Progenitor cell of endocrine pancreas (in vitro differentiated cells): ENCODE results near the gene ECI1. TPM values are rescaled to one million over a fixed set of nuclear protein-coding genes. Genes with fewer than 3 reads are reported as not detected.

Source experiments
- DNase-seq: peaks from one replicate; pipeline ENCODE4 v3.0.0; 2021; ENCODE audit warnings: low spot score; ENCODE audit not compliant: unreplicated experiment
- H3K27ac Mint-ChIP-seq: 2 replicates; pipeline ENCODE4 v1.8.0; 2021; ENCODE audit warnings: mild to moderate bottlenecking, moderate library complexity, mixed read lengths
- H3K27me3 Mint-ChIP-seq: 2 replicates; pipeline ENCODE4 v1.8.0; 2021; ENCODE audit warnings: mixed read lengths
- H3K36me3 Mint-ChIP-seq: 2 replicates; pipeline ENCODE4 v1.8.0; 2022; ENCODE audit warnings: mixed read lengths; ENCODE audit not compliant: insufficient read depth
- H3K4me1 Mint-ChIP-seq: 2 replicates; pipeline ENCODE4 v1.8.0; 2021; ENCODE audit warnings: low read depth, mixed read lengths
- H3K4me3 Mint-ChIP-seq: 2 replicates; pipeline ENCODE4 v1.8.0; 2021; ENCODE audit warnings: low read depth, mild to moderate bottlenecking, moderate library complexity, mixed read lengths
- H3K9me3 Mint-ChIP-seq: 2 replicates; pipeline ENCODE4 v1.8.0; 2021; ENCODE audit warnings: low read depth, mixed read lengths
- CTCF ChIP-seq: fragments of 200-600 bp; sonication (generic); IDR thresholded peaks from one replicate; pipeline ENCODE4 v1.5.0; 2021; ENCODE audit warnings: antibody characterized with exemption, mild to moderate bottlenecking; ENCODE audit not compliant: unreplicated experiment
- total RNA-seq: library from RNA; stranded (reverse); gene quantifications from 2 replicates; pipeline ENCODE4 v1.2.1, GENCODE V29; 2021

ECI1 gene
- total RNA-seq, 1 donor from 2014 or later: 72.6 TPM

- Mint-ChIP-seq H3K4me3 (peak overlapping the region; percentile 83), H3K36me3 (peaks cover 14% of the 10 kb centered on the region)
- TF ChIP-seq CTCF: no peak
These were observed 613 bp downstream of the ECI1 start for GRCh38 chr16:2250652-2251295.

DNA sequence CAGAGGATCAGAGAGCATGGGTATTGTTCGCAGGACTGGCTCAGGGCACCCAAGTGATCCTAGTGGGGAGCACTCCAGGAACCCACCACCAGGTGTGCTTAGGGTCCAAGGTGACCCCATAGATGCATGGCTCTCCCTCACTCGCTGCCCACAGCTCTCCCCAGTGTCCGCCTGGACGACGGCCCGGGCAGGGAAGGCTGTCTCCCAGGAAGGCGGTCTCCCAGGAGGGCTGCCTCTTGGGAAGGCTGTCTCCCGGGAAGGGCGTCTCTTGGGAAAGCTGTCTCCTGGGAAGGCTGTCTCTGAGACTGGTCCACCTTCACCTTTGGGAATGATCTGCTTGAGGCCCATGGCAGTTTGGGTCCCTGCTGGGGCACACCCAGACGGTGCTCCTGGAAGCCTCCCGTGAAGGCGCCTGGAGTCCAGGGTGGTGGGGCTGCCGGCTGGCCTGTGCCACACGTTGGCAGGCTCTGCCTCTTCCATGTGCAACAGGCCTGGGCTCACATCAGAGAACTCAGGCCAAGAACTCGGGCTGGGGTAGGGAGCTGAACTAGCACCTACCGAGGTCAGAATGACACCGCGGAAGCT is 5.0 kb downstream of the ECI1 start:
- peaks cover 3% of the 10 kb centered on the region for H3K4me1 Mint-ChIP-seq
- no peak for DNase-seq
- H3K4me3 Mint-ChIP-seq: no peak overlapping the region
- peaks cover 4% of the 10 kb centered on the region for H3K36me3 Mint-ChIP-seq
- TF ChIP-seq CTCF: no peak
- H3K27me3 Mint-ChIP-seq: no peaks in the 10 kb centered on the region
- H3K9me3 Mint-ChIP-seq: no peaks in the 10 kb centered on the region
- H3K27ac Mint-ChIP-seq: no peak overlapping the region

More at GRCh38 chr16:2250652-2251295, 613 bp downstream of the ECI1 start:
- H3K4me1 Mint-ChIP-seq: peaks cover 7% of the 10 kb centered on the region
- DNase-seq: no peak
- peak overlapping the region; percentile 92 for H3K27ac Mint-ChIP-seq
- no peaks in the 10 kb centered on the region for H3K27me3 Mint-ChIP-seq
- H3K9me3 Mint-ChIP-seq: no peaks in the 10 kb centered on the region

GRCh38 chr16:2244926-2245795 is 6.2 kb downstream of the ECI1 start:
- Mint-ChIP-seq H3K4me3 (no peak overlapping the region), H3K9me3 (no peaks in the 10 kb centered on the region), H3K4me1 (no peaks in the 10 kb centered on the region), H3K27ac (no peak overlapping the region), H3K36me3 (peaks cover 4% of the 10 kb centered on the region), H3K27me3 (no peaks in the 10 kb centered on the region)
- no peak for DNase-seq
- TF ChIP-seq CTCF: no peak

DNA sequence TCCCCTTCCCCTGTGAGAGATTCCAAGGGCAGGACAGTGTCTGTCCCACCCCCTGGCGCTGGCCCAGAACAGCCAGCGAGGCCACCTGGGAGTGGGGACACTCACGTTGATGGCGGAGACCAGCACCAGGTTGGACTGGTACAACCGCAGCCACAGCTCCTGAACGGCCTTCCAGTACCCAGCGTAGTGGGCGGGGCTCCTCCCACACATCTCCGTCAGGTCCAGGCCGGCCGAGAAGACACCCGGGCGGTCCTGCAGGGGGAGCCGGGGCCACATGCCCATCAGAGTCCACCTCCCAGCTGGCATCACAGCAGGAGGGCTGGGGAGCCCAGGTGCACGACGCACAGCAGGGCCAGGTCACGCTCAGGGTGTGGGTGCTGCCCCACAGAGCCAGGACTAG is 7.1 kb downstream of the ECI1 start:
- Mint-ChIP-seq H3K4me1 (no peaks in the 10 kb centered on the region), H3K9me3 (no peaks in the 10 kb centered on the region), H3K27ac (no peak overlapping the region), H3K36me3 (peaks cover 9% of the 10 kb centered on the region), H3K4me3 (no peak overlapping the region), H3K27me3 (no peaks in the 10 kb centered on the region)
- no peak for DNase-seq
- no peak for TF ChIP-seq CTCF

- H3K27me3 Mint-ChIP-seq: no peaks in the 10 kb centered on the region
- no peaks in the 10 kb centered on the region for H3K9me3 Mint-ChIP-seq
- H3K36me3 Mint-ChIP-seq: peaks cover 9% of the 10 kb centered on the region
- no peak for TF ChIP-seq CTCF
- no peak for DNase-seq
- H3K27ac Mint-ChIP-seq: no peak overlapping the region
- H3K4me3 Mint-ChIP-seq: no peak overlapping the region
- no peaks in the 10 kb centered on the region for H3K4me1 Mint-ChIP-seq
These were observed 7.6 kb downstream of the ECI1 start for GRCh38 chr16:2243781-2244180.
